HG03558 (cell line): Measurements from ENCODE around the gene ARHGAP4.

Experiments used
- ATAC-seq: cut with Tn5 transposase; IDR thresholded peaks from one replicate; pipeline ENCODE4 v1.9.1; 2021; ENCODE audit warnings: moderate number of reproducible peaks; ENCODE audit not compliant: unreplicated experiment; ENCODE audit errors: extremely low read depth

ARHGAP4 gene

GRCh38 chrX:153947009-153947769 is 21.1 kb upstream of the ARHGAP4 start:
- peak; percentile 50 for ATAC-seq

DNA sequence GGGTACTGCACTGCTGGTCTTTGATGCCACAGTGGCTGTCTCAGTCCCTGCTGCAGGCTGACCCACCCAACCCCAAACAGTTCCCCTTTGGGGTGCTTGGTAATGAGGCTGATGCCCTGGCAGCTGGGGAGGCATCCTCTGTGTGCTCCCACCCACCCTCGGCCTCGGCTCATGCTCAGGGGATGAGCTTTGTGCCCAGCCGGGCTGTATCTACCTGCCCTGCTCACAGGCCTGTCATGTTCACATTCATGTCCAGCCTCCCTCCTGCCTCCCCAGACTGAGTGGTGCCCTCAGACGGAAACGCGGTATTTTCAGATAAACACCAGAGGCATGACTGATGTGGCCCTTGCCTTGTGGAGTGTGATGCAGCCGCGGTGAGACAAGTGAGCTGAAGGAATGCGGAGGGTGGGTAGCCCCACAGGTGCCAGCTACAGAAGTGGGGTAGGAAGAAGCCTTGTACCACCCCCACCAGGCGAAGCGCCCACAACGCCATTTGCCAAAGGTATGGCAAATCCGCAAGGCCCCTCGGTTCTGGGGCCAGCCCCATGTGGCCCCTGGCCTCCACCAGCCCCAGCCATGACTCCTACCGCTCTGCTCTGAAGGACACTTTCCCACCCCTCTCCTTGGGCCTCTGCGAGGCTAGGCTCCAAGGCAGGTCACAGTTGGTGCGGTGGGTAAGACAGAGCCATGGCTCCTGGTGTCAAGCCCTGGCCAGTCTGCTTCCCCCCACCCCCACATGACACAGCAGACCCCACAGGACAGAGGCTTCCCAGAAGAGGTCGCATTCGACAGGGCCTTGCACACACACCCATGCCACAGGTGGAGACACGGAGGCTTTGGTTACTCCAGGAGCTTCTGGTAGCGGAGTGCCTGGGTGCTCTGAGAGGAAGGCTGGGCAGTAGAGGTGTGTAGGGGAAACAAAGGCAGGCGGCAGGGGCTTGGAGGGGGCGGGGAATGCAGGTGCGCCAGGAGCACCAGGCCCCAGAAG is 20.2 kb upstream of the ARHGAP4 start:
- ATAC-seq: no peak

DNA sequence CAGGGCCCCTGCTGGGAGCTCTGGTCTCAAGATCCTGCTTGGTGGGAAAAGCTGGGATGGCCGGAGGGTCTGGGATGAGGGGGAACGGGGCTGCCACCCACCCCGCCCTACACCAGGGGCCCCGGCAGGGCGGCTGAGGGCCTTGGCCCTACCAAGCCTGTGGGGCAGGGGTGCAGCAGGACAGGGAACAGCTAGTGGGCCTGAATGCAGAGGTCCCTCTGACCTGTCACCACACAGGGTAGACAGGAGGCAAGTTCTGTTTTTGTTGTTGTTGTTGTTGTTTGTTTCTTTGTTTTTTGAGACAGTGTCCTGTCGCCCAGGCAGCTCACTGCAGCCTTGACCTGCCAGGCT is 18.7 kb upstream of the ARHGAP4 start:
- no peak for ATAC-seq

- ATAC-seq: no peak
These were observed 18.2 kb upstream of the ARHGAP4 start, which contains the start of gene RENBP for GRCh38 chrX:153944140-153944799. RENBP (minus strand) TSS chrX:153944643; CDS start chrX:153944610, 33 bp downstream.

- no peak for ATAC-seq
These were observed 15.5 kb upstream of the ARHGAP4 start for GRCh38 chrX:153941336-153942252.

DNA sequence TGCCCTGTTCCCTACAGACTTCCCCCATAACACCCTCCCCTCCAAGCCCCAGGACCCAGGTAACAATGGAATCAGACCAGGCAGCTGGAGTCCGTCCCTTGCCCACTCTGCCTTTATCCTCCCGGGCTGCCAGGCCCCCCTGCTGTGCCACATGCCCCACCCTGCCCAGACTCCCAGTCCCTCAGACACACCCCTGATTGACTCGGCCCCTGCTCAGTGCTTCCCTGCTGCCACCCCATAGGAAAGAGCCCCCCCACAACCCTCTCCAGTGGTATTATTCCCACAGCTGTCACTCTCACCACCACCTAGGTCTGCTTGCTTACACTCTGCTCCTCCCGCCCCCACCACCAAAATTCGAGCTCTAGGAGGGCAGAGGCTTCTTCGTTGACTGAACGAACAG is 13.5 kb upstream of the ARHGAP4 start:
- ATAC-seq: no peak

DNA sequence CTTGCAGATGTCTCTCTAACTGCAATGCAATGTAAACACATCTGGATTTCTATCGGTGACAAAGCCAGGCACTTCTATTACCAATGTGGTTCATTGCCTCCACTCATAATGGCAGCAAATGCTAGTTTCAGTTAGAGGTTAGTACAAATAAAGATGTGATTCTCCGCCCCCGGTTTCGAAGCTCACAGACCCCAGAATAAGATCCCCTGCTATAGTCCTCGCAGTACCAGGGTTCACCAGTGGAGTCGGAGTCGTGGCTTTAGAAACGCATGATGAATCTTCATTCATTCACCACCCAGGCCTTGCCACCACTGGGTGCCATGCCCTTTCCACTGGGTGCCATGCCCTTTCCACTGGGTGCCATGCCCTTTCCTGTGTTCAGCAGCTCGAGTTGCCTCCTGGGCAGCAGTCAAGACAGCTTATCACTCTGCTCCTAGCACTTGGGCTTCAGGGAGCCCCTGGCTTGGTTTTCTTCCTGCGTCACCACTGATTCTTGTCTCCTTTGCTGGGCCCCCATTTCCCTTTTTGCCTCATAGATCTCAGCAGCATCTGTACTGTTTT is 12.2 kb upstream of the ARHGAP4 start:
- no peak for ATAC-seq

GRCh38 chrX:153937056-153937455 is 11.0 kb upstream of the ARHGAP4 start:
- no peak for ATAC-seq

DNA sequence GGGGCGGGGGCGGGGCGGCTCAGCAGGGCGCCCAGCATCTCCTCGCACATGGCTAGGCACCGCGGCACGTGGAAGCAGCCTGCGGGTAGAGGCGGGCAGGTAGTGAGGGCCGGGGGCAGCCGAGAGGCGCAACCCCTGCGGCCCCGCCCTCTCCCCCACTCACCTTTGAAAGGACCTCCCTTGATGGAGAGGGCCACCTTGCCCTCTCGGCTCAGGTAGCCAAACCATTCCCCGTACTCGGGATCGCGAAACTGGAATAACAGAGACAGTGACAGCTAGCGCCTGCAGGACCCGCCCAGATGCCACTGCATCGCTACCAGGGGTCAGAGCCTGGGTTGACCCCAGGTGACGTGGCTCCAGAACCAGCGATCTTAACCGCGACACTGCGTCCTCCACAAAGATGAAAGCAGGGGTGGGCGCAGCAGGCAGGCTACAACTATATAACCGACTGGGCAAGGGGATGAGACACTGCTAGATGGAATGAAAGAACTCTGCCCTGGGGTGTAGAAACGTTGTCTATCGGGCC is 9.3 kb upstream of the ARHGAP4 start:
- no peak for ATAC-seq

- no peak for ATAC-seq
These were observed 8.8 kb upstream of the ARHGAP4 start, which contains the start of gene NAA10 for GRCh38 chrX:153934762-153935325. NAA10 (minus strand) TSS chrX:153935037; CDS start chrX:153934904, 133 bp downstream.

DNA sequence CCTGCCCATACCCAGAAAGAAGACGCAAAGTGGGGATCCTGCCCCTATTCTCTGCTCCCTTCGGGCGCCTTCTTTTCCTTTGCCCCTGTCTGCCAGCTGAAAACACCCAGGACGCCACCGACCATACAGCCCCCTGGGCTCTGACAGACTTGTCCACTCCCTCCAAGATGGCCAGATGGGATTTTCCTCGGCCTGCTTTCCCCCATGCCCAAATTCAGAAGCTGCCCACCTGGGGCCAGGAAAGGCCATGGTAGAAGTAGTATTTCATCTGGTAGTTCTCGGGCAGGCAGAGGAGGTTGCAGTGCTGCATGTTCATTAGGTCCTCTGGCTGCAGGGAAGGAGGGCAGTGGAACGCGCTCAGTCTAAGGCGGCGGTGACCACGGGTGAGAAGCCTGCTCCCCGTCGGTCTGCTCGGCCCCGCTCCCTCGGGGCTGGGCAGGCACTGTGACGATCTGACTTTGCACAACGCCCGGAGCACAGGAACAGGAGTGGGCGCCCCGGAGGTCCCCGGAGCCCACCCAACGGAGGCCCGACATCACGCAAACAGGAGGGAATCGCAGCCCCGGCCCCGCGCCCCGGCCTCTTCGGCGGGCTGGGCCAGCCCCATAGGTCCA is 8.2 kb upstream of the ARHGAP4 start:
- ATAC-seq: no peak

- ATAC-seq: no peak
These were observed 7.7 kb upstream of the ARHGAP4 start for GRCh38 chrX:153933748-153934147.

- no peak for ATAC-seq
These were observed 6.3 kb upstream of the ARHGAP4 start for GRCh38 chrX:153932220-153932915.

- no peak for ATAC-seq
These were observed 5.7 kb upstream of the ARHGAP4 start for GRCh38 chrX:153931748-153932147.

DNA sequence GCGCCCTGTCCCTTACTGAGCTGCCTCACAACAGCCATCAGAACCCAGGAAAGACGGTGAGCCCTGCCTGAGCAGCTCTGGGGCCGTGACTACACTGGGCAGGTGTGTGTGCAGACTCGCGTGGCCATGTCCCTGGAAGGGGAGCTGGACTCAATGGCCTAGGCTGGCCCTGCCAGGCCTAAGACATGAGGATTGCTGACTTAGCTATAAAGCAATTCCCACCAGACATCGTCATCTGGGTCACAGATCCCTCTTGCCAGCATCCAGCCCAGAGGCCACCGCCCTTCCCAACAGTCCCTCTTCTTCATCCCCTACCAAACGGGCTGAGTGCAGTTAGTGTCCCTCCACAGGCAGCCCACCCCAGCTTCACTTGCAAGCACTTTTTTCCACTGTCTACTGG is 5.1 kb upstream of the ARHGAP4 start:
- no peak for ATAC-seq

GRCh38 chrX:153930011-153930910 is 4.2 kb upstream of the ARHGAP4 start:
- no peak for ATAC-seq

- ATAC-seq: no peak
These were observed 3.5 kb upstream of the ARHGAP4 start for GRCh38 chrX:153929576-153929975.
